Suprapubic skin (tissue), 3 donors: ENCODE data around the gene CCDC32.

Experiments
- CTCF ChIP-seq, 2 donors: fragments of 200-600 bp in 1 of 2; fragments of 450-650 bp in 1 of 2; sonication (generic) in 1 of 2; IDR thresholded peaks; one replicate each; pipeline ENCODE4 v1.5.1; 2016 to 2019; ENCODE audit warnings: antibody characterized with exemption in 2 of 2, mild to moderate bottlenecking in 1 of 2, moderate library complexity in 1 of 2
- EP300 ChIP-seq: sonication (generic); formaldehyde crosslinking; IDR thresholded peaks from one replicate; pipeline ENCODE4 v1.6.1; 2017; ENCODE audit warnings: antibody characterized with exemption

- no peak for TF ChIP-seq EP300
- TF ChIP-seq CTCF (IDR thresholded peaks at IDR 0.05), result no peak
Measured at GRCh38 chr15:40600956-40601355, 36.1 kb upstream of the CCDC32 start.
